ENCODE data around the gene ARID1B. TPM values are rescaled to one million over a fixed set of nuclear protein-coding genes. Genes with fewer than 3 reads are reported as not detected.

Gene ARID1B
- total RNA-seq, 1 experiment from 2014 or later: 58.8 TPM

- Mint-ChIP-seq H3K27me3 (ENCODE audit: insufficient read depth, unreplicated experiment) (no peaks in the 10 kb centered on the region), H3K4me3 (ENCODE audit: unreplicated experiment) (no peak overlapping the region), H3K36me3 (ENCODE audit: insufficient read depth, unreplicated experiment) (peaks cover 23% of the 10 kb centered on the region), H3K9me3 (ENCODE audit: unreplicated experiment) (no peaks in the 10 kb centered on the region), H3K27ac (ENCODE audit: unreplicated experiment) (no peak overlapping the region), H3K4me1 (ENCODE audit: low read depth, unreplicated experiment) (no peaks in the 10 kb centered on the region)
- Histone ChIP-seq H3K36me3 (ENCODE audit: control insufficient read depth, insufficient read depth, low read length) (no peaks in the 10 kb centered on the region; the same call in 1 of the 2 replicates), H3K4me1 (no peaks in the 10 kb centered on the region), H3K27me3 (replicated peaks; ENCODE audit: control insufficient read depth, insufficient read depth, low read length) (no peaks in the 10 kb centered on the region), H3K9me3 (no peaks in the 10 kb centered on the region), H3K4me3 (ENCODE audit: low read depth, low read length) (no peak overlapping the region)
- TF ChIP-seq CTCF (IDR thresholded peaks at IDR 0.05; ENCODE audit: insufficient read depth in 1 of 2, low read depth in 1 of 2, low read length in 1 of 2, severe bottlenecking in 1 of 2, unreplicated experiment in 1 of 2): peak in 1 of 2 experiments; percentile 54
- DNase-seq: peak in 1 of 2 experiments; percentile 35
- ChIA-PET CTCF (interaction anchor here (0.7 kb wide), 1 partner anchor 49 kb away, joined by 3 read pairs; no protein-coding TSS in a partner anchor), POLR2A (no interaction called here)
- intact Hi-C loops (cut with micrococcal nuclease; ENCODE audit: unreplicated experiment): no loop called here
- no TSS peak for BruUV-seq (replicated peaks)
These were observed 362.0 kb downstream of the ARID1B start for GRCh38 chr6:157139054-157139708.

- DNase-seq: no peak
- intact Hi-C loops (cut with micrococcal nuclease; ENCODE audit: unreplicated experiment): no loop called here
- Histone ChIP-seq H3K9me3 (no peaks in the 10 kb centered on the region), H3K27me3 (replicated peaks; ENCODE audit: control insufficient read depth, insufficient read depth, low read length) (no peaks in the 10 kb centered on the region), H3K4me1 (no peaks in the 10 kb centered on the region), H3K36me3 (ENCODE audit: control insufficient read depth, insufficient read depth, low read length) (no peaks in the 10 kb centered on the region), H3K4me3 (ENCODE audit: low read depth, low read length) (no peak overlapping the region)
- H3K9me3 Mint-ChIP-seq (ENCODE audit: unreplicated experiment): no peaks in the 10 kb centered on the region
- CTCF ChIA-PET: interaction anchor here (1.0 kb wide), 1 partner anchor 17 kb away, joined by 3 read pairs; no protein-coding TSS in a partner anchor
- H3K27ac Mint-ChIP-seq (ENCODE audit: unreplicated experiment): no peak overlapping the region
- H3K4me3 Mint-ChIP-seq (ENCODE audit: unreplicated experiment): no peak overlapping the region
- POLR2A ChIA-PET: no interaction called here
- BruUV-seq (replicated peaks): no TSS peak
- H3K36me3 Mint-ChIP-seq (ENCODE audit: insufficient read depth, unreplicated experiment): peaks cover 23% of the 10 kb centered on the region
- no peaks in the 10 kb centered on the region for H3K27me3 Mint-ChIP-seq (ENCODE audit: insufficient read depth, unreplicated experiment)
- no peak for TF ChIP-seq CTCF (IDR thresholded peaks at IDR 0.05; ENCODE audit: insufficient read depth in 1 of 2, low read depth in 1 of 2, low read length in 1 of 2, severe bottlenecking in 1 of 2, unreplicated experiment in 1 of 2)
- no peaks in the 10 kb centered on the region for H3K4me1 Mint-ChIP-seq (ENCODE audit: low read depth, unreplicated experiment)
These were observed 366.2 kb downstream of the ARID1B start for GRCh38 chr6:157143171-157143889.

GRCh38 chr6:157143890-157144798 lies 367.0 kb downstream of the ARID1B start:
- TF ChIP-seq CTCF (IDR thresholded peaks at IDR 0.05; ENCODE audit: insufficient read depth in 1 of 2, low read depth in 1 of 2, low read length in 1 of 2, severe bottlenecking in 1 of 2, unreplicated experiment in 1 of 2): no peak
- no peaks in the 10 kb centered on the region for H3K9me3 ChIP-seq
- Mint-ChIP-seq H3K9me3 (ENCODE audit: unreplicated experiment) (no peaks in the 10 kb centered on the region), H3K36me3 (ENCODE audit: insufficient read depth, unreplicated experiment) (peaks cover 23% of the 10 kb centered on the region), H3K27ac (ENCODE audit: unreplicated experiment) (no peak overlapping the region), H3K4me1 (ENCODE audit: low read depth, unreplicated experiment) (no peaks in the 10 kb centered on the region), H3K4me3 (ENCODE audit: unreplicated experiment) (no peak overlapping the region), H3K27me3 (ENCODE audit: insufficient read depth, unreplicated experiment) (no peaks in the 10 kb centered on the region)
- H3K4me1 ChIP-seq: no peaks in the 10 kb centered on the region
- CTCF ChIA-PET: no interaction called here
- H3K36me3 ChIP-seq (ENCODE audit: control insufficient read depth, insufficient read depth, low read length): no peaks in the 10 kb centered on the region
- no peaks in the 10 kb centered on the region for H3K27me3 ChIP-seq (replicated peaks; ENCODE audit: control insufficient read depth, insufficient read depth, low read length)
- POLR2A ChIA-PET: no interaction called here
- no TSS peak for BruUV-seq (replicated peaks)
- no peak for DNase-seq
- intact Hi-C loops (cut with micrococcal nuclease; ENCODE audit: unreplicated experiment): no loop called here
- no peak overlapping the region for H3K4me3 ChIP-seq (ENCODE audit: low read depth, low read length)

Data from Caco-2 (cell line).